Daoy (cell line): ENCODE results near the gene ABHD6. TPM values are rescaled to one million over a fixed set of nuclear protein-coding genes. Genes with fewer than 3 reads are reported as not detected.
"Not testable (repeated sequence)": the region's sequence is repeated elsewhere in the genome, so short reads cannot be mapped to it uniquely, and the experiment has no call there.

ENCODE experiments used
- DNase-seq: peaks from one replicate; pipeline ENCODE4 v3.0.0-alpha.2; 2015; ENCODE audit warnings: low read depth
- total RNA-seq: library from RNA; depleted of rRNA; stranded (reverse); fragments of >200 nt; shearing (Covaris generic); gene quantifications from 2 replicates; pipeline ENCODE4 v1.2.3, GENCODE V29; 2014; rRNA removed

ABHD6 gene
- 5.1 and 6.2 TPM in 2 replicates for total RNA-seq

- peak; percentile 71 for DNase-seq
These were observed at the start of gene ABHD6 for GRCh38 chr3:58237238-58237940. TSS of gene ABHD6 (plus strand) at chr3:58237792. CDS start at chr3:58256587, 18,795 bp downstream.

- peak; percentile 71 for DNase-seq
These were observed 49.4 kb upstream of the ABHD6 start for GRCh38 chr3:58188173-58188564.

- no peak for DNase-seq
These were observed 48.6 kb upstream of the ABHD6 start for GRCh38 chr3:58188921-58189451.

GRCh38 chr3:58189691-58190090 is 47.9 kb upstream of the ABHD6 start:
- no peak for DNase-seq

- no peak for DNase-seq
These were observed 47.3 kb upstream of the ABHD6 start for GRCh38 chr3:58190291-58190690.

GRCh38 chr3:58190882-58191281 is 46.7 kb upstream of the ABHD6 start:
- no peak for DNase-seq

- DNase-seq = no peak
These were observed 46.1 kb upstream of the ABHD6 start for GRCh38 chr3:58191361-58191991.

GRCh38 chr3:58192069-58192468 is 45.5 kb upstream of the ABHD6 start:
- DNase-seq = no peak

GRCh38 chr3:58193682-58194407 is 43.7 kb upstream of the ABHD6 start:
- DNase-seq = no peak

- DNase-seq = no peak
These were observed 40.0 kb upstream of the ABHD6 start for GRCh38 chr3:58197588-58197987.

- no peak for DNase-seq
These were observed 39.2 kb upstream of the ABHD6 start for GRCh38 chr3:58198362-58198761.

GRCh38 chr3:58198804-58199203 is 38.8 kb upstream of the ABHD6 start:
- no peak for DNase-seq

GRCh38 chr3:58200121-58200709 is 37.4 kb upstream of the ABHD6 start:
- no peak for DNase-seq

GRCh38 chr3:58200846-58201355 is 36.7 kb upstream of the ABHD6 start:
- DNase-seq = no peak

- not testable (repeated sequence) for DNase-seq
These were observed 36.1 kb upstream of the ABHD6 start for GRCh38 chr3:58201451-58201850.

- DNase-seq = no peak
These were observed 34.7 kb upstream of the ABHD6 start for GRCh38 chr3:58202917-58203360.

GRCh38 chr3:58203541-58203940 is 34.1 kb upstream of the ABHD6 start:
- no peak for DNase-seq

- no peak for DNase-seq
These were observed 32.9 kb upstream of the ABHD6 start for GRCh38 chr3:58204720-58205119.

- DNase-seq = no peak
These were observed 31.6 kb upstream of the ABHD6 start for GRCh38 chr3:58205981-58206380.

- DNase-seq = peak; percentile 63
These were observed 31.1 kb upstream of the ABHD6 start for GRCh38 chr3:58206406-58207011.

GRCh38 chr3:58207954-58208353 is 29.6 kb upstream of the ABHD6 start:
- no peak for DNase-seq
